MCF 10A (cell line): Measurements from ENCODE around the gene ENOSF1. TPM values are rescaled to one million over a fixed set of nuclear protein-coding genes. Genes with fewer than 3 reads are reported as not detected.

Experiments used
- BruUV-seq: library from RNA; stranded (reverse); fragments of 400-500 nt; replicated peaks from 2 replicates; lab custom pipeline; 2021; lab: Mats Ljungman, UMichigan
- CTCF ChIA-PET: fragments of 300-600 bp; sonication (Branson Sonifier 250); formaldehyde crosslinking; extraction: SDS; loops from one replicate; lab custom pipeline; 2021; ENCODE audit warnings: antibody characterized with exemption, inconsistent platforms; lab: Yijun Ruan, JAX
- POLR2A ChIA-PET: fragments of 300-600, 350-650 bp; sonication (Branson Sonifier 250); formaldehyde crosslinking; extraction: SDS; loops from one replicate; lab custom pipeline; 2020; ENCODE audit warnings: antibody characterized with exemption, inconsistent platforms; lab: Yijun Ruan, JAX
- DNase-seq: peaks from one replicate; pipeline ENCODE4 v3.0.0-alpha.2; 2018; ENCODE audit not compliant: unreplicated experiment
- H3K27ac Mint-ChIP-seq: one replicate; pipeline ENCODE4 v1.8.0; 2022; ENCODE audit warnings: mild to moderate bottlenecking, low read depth, mixed read lengths; ENCODE audit not compliant: unreplicated experiment
- H3K27me3 Mint-ChIP-seq: one replicate; pipeline ENCODE4 v1.8.0; 2022; ENCODE audit warnings: mixed read lengths; ENCODE audit not compliant: insufficient read depth, unreplicated experiment
- H3K36me3 Mint-ChIP-seq: one replicate; pipeline ENCODE4 v1.8.0; 2022; ENCODE audit warnings: mild to moderate bottlenecking, moderate library complexity, mixed read lengths; ENCODE audit not compliant: insufficient read depth, unreplicated experiment
- H3K4me1 Mint-ChIP-seq: one replicate; pipeline ENCODE4 v1.8.0; 2022; ENCODE audit warnings: mixed read lengths; ENCODE audit not compliant: insufficient read depth, unreplicated experiment
- H3K4me3 Mint-ChIP-seq: one replicate; pipeline ENCODE4 v1.8.0; 2022; ENCODE audit warnings: mild to moderate bottlenecking, moderate library complexity, mixed read lengths; ENCODE audit not compliant: unreplicated experiment
- H3K9me3 Mint-ChIP-seq: one replicate; pipeline ENCODE4 v1.8.0; 2022; ENCODE audit warnings: mixed read lengths; ENCODE audit not compliant: unreplicated experiment
- intact Hi-C: fragments of 100-400 bp; cut with micrococcal nuclease; formaldehyde crosslinking; loops from 2 replicates; pipeline ENCODE4 v1.14.1; 2022
- total RNA-seq: library from RNA; stranded (reverse); gene quantifications from 2 replicates; pipeline ENCODE4 v1.2.3, GENCODE V29; 2022
- TF ChIP-seq, protein P1 (sequence below): fragments of 200-600 bp; IDR thresholded peaks from one replicate; pipeline ENCODE4 v1.8.0; 2022; ENCODE audit warnings: antibody characterized with exemption, mild to moderate bottlenecking; ENCODE audit not compliant: unreplicated experiment

Gene ENOSF1
- total RNA-seq, 1 experiment from 2014 or later: 106 TPM

DNA sequence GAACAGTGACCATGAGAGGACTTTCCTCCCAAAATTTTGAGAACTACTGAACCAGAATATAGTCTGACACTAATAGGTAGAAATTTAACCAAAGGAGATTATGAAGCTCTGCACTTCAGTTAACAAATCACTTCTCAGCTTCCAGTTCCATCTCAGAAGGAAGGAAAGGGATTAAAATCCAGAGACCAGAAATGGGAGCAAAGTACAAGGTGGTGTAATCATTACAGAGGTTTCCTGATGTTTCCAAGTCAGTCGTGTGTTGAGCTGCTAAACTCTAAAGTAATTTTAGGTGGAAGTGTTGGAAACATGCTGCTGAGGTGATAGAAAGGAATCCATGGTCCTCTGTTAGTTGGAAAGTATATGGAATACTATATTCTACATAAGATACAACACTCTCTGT, 44.2 kb downstream of the ENOSF1 start:
- H3K36me3 Mint-ChIP-seq: peaks cover 62% of the 10 kb centered on the region
- no peak overlapping the region for H3K4me3 Mint-ChIP-seq
- no peak for DNase-seq
- H3K27ac Mint-ChIP-seq: no peak overlapping the region
- intact Hi-C loops: no loop called here
- BruUV-seq: no TSS peak
- H3K9me3 Mint-ChIP-seq: peaks cover 6% of the 10 kb centered on the region
- ChIA-PET CTCF (interaction anchor here (0.7 to 0.8 kb wide), 2 partner anchors 44 to 162 kb away, joined by 3 read pairs; no protein-coding TSS in a partner anchor), POLR2A (interaction anchor here (0.5 to 1.6 kb wide), 4 partner anchors 11 to 47 kb away, joined by 3 to 6 read pairs (median 3); partner anchors contain the start of gene TYMS)
- TF ChIP-seq, protein P1, sequence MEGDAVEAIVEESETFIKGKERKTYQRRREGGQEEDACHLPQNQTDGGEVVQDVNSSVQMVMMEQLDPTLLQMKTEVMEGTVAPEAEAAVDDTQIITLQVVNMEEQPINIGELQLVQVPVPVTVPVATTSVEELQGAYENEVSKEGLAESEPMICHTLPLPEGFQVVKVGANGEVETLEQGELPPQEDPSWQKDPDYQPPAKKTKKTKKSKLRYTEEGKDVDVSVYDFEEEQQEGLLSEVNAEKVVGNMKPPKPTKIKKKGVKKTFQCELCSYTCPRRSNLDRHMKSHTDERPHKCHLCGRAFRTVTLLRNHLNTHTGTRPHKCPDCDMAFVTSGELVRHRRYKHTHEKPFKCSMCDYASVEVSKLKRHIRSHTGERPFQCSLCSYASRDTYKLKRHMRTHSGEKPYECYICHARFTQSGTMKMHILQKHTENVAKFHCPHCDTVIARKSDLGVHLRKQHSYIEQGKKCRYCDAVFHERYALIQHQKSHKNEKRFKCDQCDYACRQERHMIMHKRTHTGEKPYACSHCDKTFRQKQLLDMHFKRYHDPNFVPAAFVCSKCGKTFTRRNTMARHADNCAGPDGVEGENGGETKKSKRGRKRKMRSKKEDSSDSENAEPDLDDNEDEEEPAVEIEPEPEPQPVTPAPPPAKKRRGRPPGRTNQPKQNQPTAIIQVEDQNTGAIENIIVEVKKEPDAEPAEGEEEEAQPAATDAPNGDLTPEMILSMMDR: no peak
- no peaks in the 10 kb centered on the region for H3K4me1 Mint-ChIP-seq
- no peaks in the 10 kb centered on the region for H3K27me3 Mint-ChIP-seq

DNA sequence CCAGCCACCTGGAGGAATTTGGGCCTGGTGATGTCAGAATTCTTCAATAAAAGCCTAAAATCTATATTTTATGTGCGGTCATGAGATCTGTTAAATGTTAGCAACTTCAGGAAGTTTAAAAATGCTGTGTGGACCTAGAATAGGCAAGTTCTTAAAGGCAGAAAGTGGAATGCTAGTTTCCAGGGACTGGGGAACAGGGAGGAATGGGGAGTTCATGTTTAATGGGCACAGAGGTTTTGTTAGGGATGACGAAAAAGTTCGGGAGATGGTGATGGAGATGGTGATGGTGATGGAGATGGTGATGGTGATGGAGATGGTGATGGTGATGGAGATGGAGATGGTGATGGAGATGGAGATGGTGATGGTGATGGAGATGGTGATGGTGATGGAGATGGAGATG, 45.8 kb downstream of the ENOSF1 start:
- TF ChIP-seq, protein P1: no peak
- Mint-ChIP-seq H3K4me3 (no peak overlapping the region), H3K27ac (no peak overlapping the region), H3K27me3 (no peaks in the 10 kb centered on the region), H3K4me1 (no peaks in the 10 kb centered on the region), H3K36me3 (peaks cover 52% of the 10 kb centered on the region), H3K9me3 (peaks cover 7% of the 10 kb centered on the region)
- ChIA-PET CTCF (interaction anchor here (0.6 kb wide), 1 partner anchor 47 kb away, joined by 4 read pairs; no protein-coding TSS in a partner anchor), POLR2A (no interaction called here)
- BruUV-seq: no TSS peak
- intact Hi-C loops: no loop called here
- no peak for DNase-seq

DNA sequence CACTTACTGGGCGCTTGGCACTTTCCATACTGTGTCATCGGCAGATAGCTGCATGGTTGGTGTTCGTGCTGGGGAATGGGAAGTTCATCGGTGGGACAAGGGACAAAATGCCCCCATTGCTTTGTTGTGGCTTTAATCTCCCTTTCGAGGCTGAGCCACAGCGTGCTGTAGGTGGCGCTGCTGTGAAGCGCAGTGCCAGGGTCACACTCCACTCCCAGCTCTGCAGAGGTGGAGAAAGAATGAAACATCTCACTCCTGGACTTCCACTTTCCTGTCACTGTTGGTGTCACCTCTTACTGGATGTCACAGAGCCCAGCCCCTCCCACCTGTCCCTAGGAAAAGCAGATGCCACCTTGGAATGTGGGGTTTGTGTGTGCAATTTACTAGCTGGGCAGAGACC, 46.3 kb downstream of the ENOSF1 start:
- Mint-ChIP-seq H3K27ac (no peak overlapping the region), H3K4me1 (no peaks in the 10 kb centered on the region), H3K27me3 (no peaks in the 10 kb centered on the region), H3K36me3 (peaks cover 50% of the 10 kb centered on the region), H3K9me3 (peaks cover 11% of the 10 kb centered on the region), H3K4me3 (no peak overlapping the region)
- ChIA-PET POLR2A (no interaction called here), CTCF (interaction anchor here (0.6 kb wide), 1 partner anchor 46 kb away, joined by 4 read pairs; no protein-coding TSS in a partner anchor)
- TF ChIP-seq, protein P1: no peak
- intact Hi-C loops: no loop called here
- BruUV-seq: no TSS peak
- DNase-seq: no peak

DNA sequence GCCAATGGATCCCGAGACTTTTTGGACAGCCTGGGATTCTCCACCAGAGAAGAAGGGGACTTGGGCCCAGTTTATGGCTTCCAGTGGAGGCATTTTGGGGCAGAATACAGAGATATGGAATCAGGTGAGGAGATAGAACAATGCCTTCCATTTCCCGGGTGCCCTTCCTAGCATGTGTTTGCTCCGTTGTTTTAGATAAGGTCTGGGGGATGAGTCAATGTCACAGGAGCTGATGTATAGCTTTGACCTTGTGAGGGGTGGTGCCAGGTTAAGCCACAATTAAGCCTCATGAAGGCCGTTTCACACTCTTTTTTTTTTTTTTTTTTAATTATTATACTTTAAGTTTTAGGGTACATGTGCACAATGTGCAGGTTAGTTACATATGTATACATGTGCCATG, 50.2 kb downstream of the ENOSF1 start:
- CTCF ChIA-PET: interaction anchor here (1.6 kb wide), 1 partner anchor 38 kb away, joined by 4 read pairs; no protein-coding TSS in a partner anchor
- Mint-ChIP-seq H3K36me3 (peaks cover 18% of the 10 kb centered on the region), H3K27me3 (no peaks in the 10 kb centered on the region), H3K27ac (no peak overlapping the region), H3K4me1 (peaks cover 6% of the 10 kb centered on the region), H3K9me3 (peaks cover 13% of the 10 kb centered on the region), H3K4me3 (no peak overlapping the region)
- POLR2A ChIA-PET: no interaction called here
- intact Hi-C loops: no loop called here
- no peak for DNase-seq
- no TSS peak for BruUV-seq
- TF ChIP-seq, protein P1: no peak
